Nephron progenitor cell (in vitro differentiated cells): Measurements from ENCODE around the gene FCER2.

Experiments used
- DNase-seq: peaks from one replicate; pipeline ENCODE4 v3.0.0; 2021
- H3K27ac Mint-ChIP-seq: 2 replicates; pipeline ENCODE4 v1.8.0; 2021; ENCODE audit warnings: mild to moderate bottlenecking, moderate library complexity, mixed read lengths
- H3K27me3 Mint-ChIP-seq: 2 replicates; pipeline ENCODE4 v1.8.0; 2021; ENCODE audit warnings: mild to moderate bottlenecking, low read depth, mixed read lengths; ENCODE audit not compliant: poor library complexity
- H3K36me3 Mint-ChIP-seq: 2 replicates; pipeline ENCODE4 v1.8.0; 2021; ENCODE audit warnings: low read depth, mixed read lengths
- H3K4me1 Mint-ChIP-seq: 2 replicates; pipeline ENCODE4 v1.8.0; 2021; ENCODE audit warnings: mixed read lengths
- H3K4me3 Mint-ChIP-seq: 2 replicates; pipeline ENCODE4 v1.8.0; 2021; ENCODE audit warnings: mild to moderate bottlenecking, moderate library complexity, mixed read lengths
- H3K9me3 Mint-ChIP-seq: 2 replicates; pipeline ENCODE4 v1.8.0; 2021; ENCODE audit warnings: mild to moderate bottlenecking, moderate library complexity, mixed read lengths
- TF ChIP-seq, protein P1 (sequence below): fragments of 200-600 bp; sonication (generic); IDR thresholded peaks from 2 replicates; pipeline ENCODE4 v1.5.0; 2021; ENCODE audit warnings: antibody characterized with exemption

The FCER2 gene

DNA sequence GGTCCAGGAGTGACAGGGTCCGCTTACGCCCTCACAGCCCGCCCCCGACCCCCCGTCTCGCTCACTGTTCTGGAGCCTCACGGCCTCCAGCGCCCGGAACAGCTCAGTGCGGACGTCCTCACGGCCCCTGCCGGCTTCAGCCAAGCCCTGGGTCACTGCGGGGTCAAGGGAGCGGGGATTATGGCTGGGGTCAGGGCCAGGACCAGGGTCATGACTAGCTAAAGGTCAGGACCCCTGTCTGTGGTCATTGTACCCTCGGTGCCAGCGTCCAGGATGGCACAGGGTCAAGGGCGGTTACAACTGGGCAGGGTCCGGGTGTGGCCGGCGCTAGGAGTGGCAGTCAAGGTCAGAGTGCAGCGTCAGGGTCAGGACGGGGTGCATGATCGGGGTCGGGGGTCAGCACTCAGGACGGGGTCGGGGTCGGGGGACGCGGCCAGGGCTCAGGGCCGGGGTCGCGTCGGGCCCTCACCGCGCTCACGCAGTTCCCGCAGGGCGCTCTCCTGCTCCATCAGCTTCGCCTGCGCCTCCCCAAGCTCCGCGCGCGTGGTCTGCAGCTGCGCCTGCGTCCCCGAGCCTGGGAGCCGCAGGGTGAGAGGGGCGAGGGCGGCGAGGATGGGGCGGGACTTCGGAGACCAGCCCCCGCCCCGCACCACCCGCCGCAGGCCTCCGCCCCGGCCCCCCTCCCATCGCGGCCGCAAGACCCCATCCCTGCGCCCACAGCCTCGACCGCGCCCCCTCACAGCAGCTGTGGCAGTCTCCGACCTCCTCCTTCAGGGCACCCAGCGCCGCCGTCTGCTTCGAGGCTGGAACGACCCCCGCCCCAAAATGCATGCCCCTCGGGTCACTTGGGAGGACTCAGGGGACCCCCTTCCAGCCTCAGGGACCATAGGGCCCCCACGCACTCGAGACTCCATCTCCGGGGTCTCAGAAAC lies 28.6 kb upstream of the FCER2 start:
- Mint-ChIP-seq H3K36me3 (no peaks in the 10 kb centered on the region), H3K27me3 (peaks cover 98% of the 10 kb centered on the region), H3K27ac (no peak overlapping the region), H3K9me3 (peaks cover 8% of the 10 kb centered on the region), H3K4me3 (no peak overlapping the region), H3K4me1 (no peaks in the 10 kb centered on the region)
- peak; percentile 15 for DNase-seq
- TF ChIP-seq, protein P1, sequence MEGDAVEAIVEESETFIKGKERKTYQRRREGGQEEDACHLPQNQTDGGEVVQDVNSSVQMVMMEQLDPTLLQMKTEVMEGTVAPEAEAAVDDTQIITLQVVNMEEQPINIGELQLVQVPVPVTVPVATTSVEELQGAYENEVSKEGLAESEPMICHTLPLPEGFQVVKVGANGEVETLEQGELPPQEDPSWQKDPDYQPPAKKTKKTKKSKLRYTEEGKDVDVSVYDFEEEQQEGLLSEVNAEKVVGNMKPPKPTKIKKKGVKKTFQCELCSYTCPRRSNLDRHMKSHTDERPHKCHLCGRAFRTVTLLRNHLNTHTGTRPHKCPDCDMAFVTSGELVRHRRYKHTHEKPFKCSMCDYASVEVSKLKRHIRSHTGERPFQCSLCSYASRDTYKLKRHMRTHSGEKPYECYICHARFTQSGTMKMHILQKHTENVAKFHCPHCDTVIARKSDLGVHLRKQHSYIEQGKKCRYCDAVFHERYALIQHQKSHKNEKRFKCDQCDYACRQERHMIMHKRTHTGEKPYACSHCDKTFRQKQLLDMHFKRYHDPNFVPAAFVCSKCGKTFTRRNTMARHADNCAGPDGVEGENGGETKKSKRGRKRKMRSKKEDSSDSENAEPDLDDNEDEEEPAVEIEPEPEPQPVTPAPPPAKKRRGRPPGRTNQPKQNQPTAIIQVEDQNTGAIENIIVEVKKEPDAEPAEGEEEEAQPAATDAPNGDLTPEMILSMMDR, result no peak

DNA sequence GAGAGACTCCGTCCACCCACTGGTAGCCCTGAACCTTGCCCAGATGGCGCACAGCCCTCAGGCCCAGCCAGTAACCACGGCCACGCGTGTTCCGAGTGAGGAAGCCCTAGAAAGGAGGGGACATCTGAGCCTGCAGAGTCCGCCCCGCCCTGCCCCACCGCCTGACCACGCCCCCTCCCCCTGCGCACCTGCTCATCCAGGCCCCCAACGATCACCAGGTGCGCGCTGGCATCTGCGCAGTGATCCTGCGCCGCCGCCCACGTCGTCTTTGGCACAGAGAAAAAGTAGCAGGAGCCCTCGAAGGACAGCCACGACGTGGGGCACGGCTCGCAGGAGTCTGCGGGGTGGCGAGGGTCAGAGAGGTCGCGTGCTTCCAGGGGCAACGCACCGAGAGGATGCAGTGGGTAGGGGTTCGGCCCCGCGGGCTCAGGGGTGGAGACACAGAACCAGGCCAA lies 27.9 kb upstream of the FCER2 start:
- no peaks in the 10 kb centered on the region for H3K4me1 Mint-ChIP-seq
- peaks cover 98% of the 10 kb centered on the region for H3K27me3 Mint-ChIP-seq
- no peaks in the 10 kb centered on the region for H3K36me3 Mint-ChIP-seq
- no peak overlapping the region for H3K27ac Mint-ChIP-seq
- peak; percentile 13 for DNase-seq
- TF ChIP-seq, protein P1, result no peak
- H3K9me3 Mint-ChIP-seq, result peaks cover 8% of the 10 kb centered on the region
- no peak overlapping the region for H3K4me3 Mint-ChIP-seq

- Mint-ChIP-seq H3K27me3 (peaks cover 98% of the 10 kb centered on the region), H3K4me3 (no peak overlapping the region), H3K4me1 (no peaks in the 10 kb centered on the region), H3K36me3 (no peaks in the 10 kb centered on the region), H3K9me3 (peaks cover 8% of the 10 kb centered on the region), H3K27ac (no peak overlapping the region)
- TF ChIP-seq, protein P1, result no peak
- no peak for DNase-seq
These were observed 27.3 kb upstream of the FCER2 start for GRCh38 chr19:7729211-7729610.

- H3K4me3 Mint-ChIP-seq, result no peak overlapping the region
- peaks cover 79% of the 10 kb centered on the region for H3K27me3 Mint-ChIP-seq
- H3K4me1 Mint-ChIP-seq, result no peaks in the 10 kb centered on the region
These were observed 23.9 kb upstream of the FCER2 start for GRCh38 chr19:7725791-7726190.

GRCh38 chr19:7722231-7722651 lies 20.3 kb upstream of the FCER2 start:
- Mint-ChIP-seq H3K9me3 (peaks cover 11% of the 10 kb centered on the region), H3K4me3 (no peak overlapping the region), H3K36me3 (no peaks in the 10 kb centered on the region), H3K27me3 (peaks cover 64% of the 10 kb centered on the region), H3K4me1 (no peaks in the 10 kb centered on the region), H3K27ac (no peak overlapping the region)
- no peak for DNase-seq
- TF ChIP-seq, protein P1, result no peak

More at GRCh38 chr19:7725791-7726190, 23.9 kb upstream of the FCER2 start:
- H3K9me3 Mint-ChIP-seq, result peaks cover 8% of the 10 kb centered on the region
- no peaks in the 10 kb centered on the region for H3K36me3 Mint-ChIP-seq
- no peak for DNase-seq
- TF ChIP-seq, protein P1, result no peak
- no peak overlapping the region for H3K27ac Mint-ChIP-seq
